ENCODE measurements around the gene ZNF107.
A peak's percentile ranks its signal among the peaks of the same experiment; 100 is the strongest.

The ZNF107 gene

DNA sequence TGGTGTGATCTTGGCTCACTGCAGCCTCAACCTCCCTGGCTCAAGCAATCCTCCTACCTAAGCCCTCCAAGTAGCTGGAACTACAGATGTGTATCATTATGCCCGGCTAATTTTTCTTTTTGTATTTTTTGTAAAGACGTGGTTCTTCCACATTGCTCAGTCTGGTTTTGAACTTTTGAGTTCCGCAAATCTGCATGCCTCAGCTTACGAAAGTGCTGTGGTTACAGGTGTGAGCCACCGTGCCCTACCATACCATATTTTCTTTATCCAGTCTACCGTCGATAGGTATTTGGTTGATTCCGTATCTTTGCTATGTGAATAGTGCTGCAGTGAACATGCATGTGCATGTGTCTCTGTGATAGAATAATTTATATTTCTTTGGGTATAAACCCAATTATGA lies 6.5 kb downstream of the ZNF107 start:
- peak overlapping the region; percentile 41 for H3K4me2 ChIP-seq (ENCODE audit: insufficient read depth, low read length)
- H3K9ac ChIP-seq (ENCODE audit: low read depth, low read length): no peak overlapping the region
- H4K20me1 ChIP-seq (ENCODE audit: insufficient read depth, low read length): peaks cover 21% of the 10 kb centered on the region; the same call in 1 of the 2 replicates
- H3K79me2 ChIP-seq (ENCODE audit: insufficient read depth, low read length): peaks cover 100% of the 10 kb centered on the region
- H3K4me1 ChIP-seq (ENCODE audit: insufficient read depth, low read length): peaks cover 83% of the 10 kb centered on the region
- peak overlapping the region in 1 of 2 experiments; percentile 19; a peak in 1 of 4 replicates for H3K4me3 ChIP-seq (ENCODE audit: low read depth in 1 of 2, low read length in 2 of 2)
- H3K9me3 ChIP-seq (ENCODE audit: insufficient read depth, low read length, severe bottlenecking): peaks cover 2% of the 10 kb centered on the region
- no peak overlapping the region for H2AFZ ChIP-seq (ENCODE audit: low read depth, low read length)
- DNase-seq: no peak
- H3K27ac ChIP-seq (ENCODE audit: low read length): no peak overlapping the region
- no peaks in the 10 kb centered on the region for H3K27me3 ChIP-seq (ENCODE audit: insufficient read depth, low read length, poor library complexity)
- H3K36me3 ChIP-seq (ENCODE audit: insufficient read depth, low read length): peaks cover 69% of the 10 kb centered on the region
- ATAC-seq (ENCODE audit: insufficient read depth, low read depth): no peak
- TF ChIP-seq, protein P1, sequence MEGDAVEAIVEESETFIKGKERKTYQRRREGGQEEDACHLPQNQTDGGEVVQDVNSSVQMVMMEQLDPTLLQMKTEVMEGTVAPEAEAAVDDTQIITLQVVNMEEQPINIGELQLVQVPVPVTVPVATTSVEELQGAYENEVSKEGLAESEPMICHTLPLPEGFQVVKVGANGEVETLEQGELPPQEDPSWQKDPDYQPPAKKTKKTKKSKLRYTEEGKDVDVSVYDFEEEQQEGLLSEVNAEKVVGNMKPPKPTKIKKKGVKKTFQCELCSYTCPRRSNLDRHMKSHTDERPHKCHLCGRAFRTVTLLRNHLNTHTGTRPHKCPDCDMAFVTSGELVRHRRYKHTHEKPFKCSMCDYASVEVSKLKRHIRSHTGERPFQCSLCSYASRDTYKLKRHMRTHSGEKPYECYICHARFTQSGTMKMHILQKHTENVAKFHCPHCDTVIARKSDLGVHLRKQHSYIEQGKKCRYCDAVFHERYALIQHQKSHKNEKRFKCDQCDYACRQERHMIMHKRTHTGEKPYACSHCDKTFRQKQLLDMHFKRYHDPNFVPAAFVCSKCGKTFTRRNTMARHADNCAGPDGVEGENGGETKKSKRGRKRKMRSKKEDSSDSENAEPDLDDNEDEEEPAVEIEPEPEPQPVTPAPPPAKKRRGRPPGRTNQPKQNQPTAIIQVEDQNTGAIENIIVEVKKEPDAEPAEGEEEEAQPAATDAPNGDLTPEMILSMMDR (IDR thresholded peaks at IDR 0.05; ENCODE audit: borderline replicate concordance, extremely low read depth, low read length, poor library complexity, severe bottlenecking): no peak
- no peak for TF ChIP-seq EZH2 (IDR thresholded peaks at IDR 0.05; ENCODE audit: borderline replicate concordance, low read depth, low read length, severe bottlenecking)

DNA sequence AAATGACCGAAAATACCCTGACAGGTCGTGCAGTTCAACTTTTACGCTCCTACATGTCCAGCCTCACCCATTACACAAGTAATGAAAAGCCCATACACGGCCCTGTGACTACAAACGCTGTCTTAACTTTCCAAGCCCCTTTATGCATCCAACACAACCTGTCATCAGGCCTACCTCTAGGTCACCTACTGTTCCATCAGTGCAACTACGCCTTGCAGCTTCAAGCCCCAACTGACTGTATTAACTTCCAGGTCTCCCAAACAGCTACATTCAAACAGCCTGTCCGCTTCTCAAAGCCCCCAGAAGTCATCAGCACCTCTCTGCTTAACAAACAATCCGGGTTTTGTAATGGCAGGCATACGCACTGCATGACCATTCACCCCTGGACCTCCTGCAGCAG lies 19.2 kb downstream of the ZNF107 start:
- Histone ChIP-seq H3K27me3 (ENCODE audit: insufficient read depth, low read length, poor library complexity) (no peaks in the 10 kb centered on the region), H3K79me2 (ENCODE audit: insufficient read depth, low read length) (peaks cover 100% of the 10 kb centered on the region), H3K9ac (ENCODE audit: low read depth, low read length) (no peak overlapping the region; the same call in 1 of the 2 replicates), H3K36me3 (ENCODE audit: insufficient read depth, low read length) (peaks cover 99% of the 10 kb centered on the region), H3K9me3 (ENCODE audit: insufficient read depth, low read length, severe bottlenecking) (peaks cover 39% of the 10 kb centered on the region), H3K4me1 (ENCODE audit: insufficient read depth, low read length) (peaks cover 84% of the 10 kb centered on the region), H4K20me1 (ENCODE audit: insufficient read depth, low read length) (peaks cover 17% of the 10 kb centered on the region), H3K4me2 (ENCODE audit: insufficient read depth, low read length) (0 out of 2 replicates have a peak overlapping the region, but pooled peaks have one; percentile 12), H3K27ac (ENCODE audit: low read length) (peak overlapping the region; percentile 89), H3K4me3 (ENCODE audit: low read depth in 1 of 2, low read length in 2 of 2) (no peak overlapping the region), H2AFZ (ENCODE audit: low read depth, low read length) (no peak overlapping the region)
- no peak for TF ChIP-seq EZH2 (IDR thresholded peaks at IDR 0.05; ENCODE audit: borderline replicate concordance, low read depth, low read length, severe bottlenecking)
- TF ChIP-seq, protein P1 (IDR thresholded peaks at IDR 0.05; ENCODE audit: borderline replicate concordance, extremely low read depth, low read length, poor library complexity, severe bottlenecking): peak; percentile 49
- ATAC-seq (ENCODE audit: insufficient read depth, low read depth): no peak
- DNase-seq: no peak

DNA sequence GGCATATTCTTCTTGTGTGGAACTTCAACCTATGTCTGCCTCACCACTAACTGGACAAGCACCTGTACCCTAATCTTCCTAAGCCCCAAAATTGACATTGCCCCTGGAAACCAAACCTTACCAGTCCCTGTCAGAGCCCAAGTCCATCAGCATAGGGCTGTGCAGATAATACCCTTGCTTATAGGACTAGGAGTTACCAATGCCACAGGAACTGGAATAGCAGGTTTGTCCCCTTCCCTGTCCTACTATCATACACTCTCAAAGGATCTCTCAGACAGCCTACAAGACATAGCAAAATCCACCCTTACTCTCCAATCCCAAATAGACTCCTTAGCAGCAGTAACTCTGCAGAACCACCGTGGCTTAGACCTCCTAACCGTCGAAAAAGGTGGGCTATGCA lies 19.8 kb downstream of the ZNF107 start:
- peaks cover 13% of the 10 kb centered on the region for H4K20me1 ChIP-seq (ENCODE audit: insufficient read depth, low read length)
- peak overlapping the region; percentile 89 for H3K27ac ChIP-seq (ENCODE audit: low read length)
- ATAC-seq (ENCODE audit: insufficient read depth, low read depth): no peak
- peaks cover 37% of the 10 kb centered on the region for H3K9me3 ChIP-seq (ENCODE audit: insufficient read depth, low read length, severe bottlenecking)
- peaks cover 99% of the 10 kb centered on the region for H3K36me3 ChIP-seq (ENCODE audit: insufficient read depth, low read length)
- H3K4me1 ChIP-seq (ENCODE audit: insufficient read depth, low read length): peaks cover 82% of the 10 kb centered on the region
- no peak overlapping the region for H2AFZ ChIP-seq (ENCODE audit: low read depth, low read length)
- 0 out of 2 replicates have a peak overlapping the region, but pooled peaks have one; percentile 12 for H3K4me2 ChIP-seq (ENCODE audit: insufficient read depth, low read length)
- H3K27me3 ChIP-seq (ENCODE audit: insufficient read depth, low read length, poor library complexity): no peaks in the 10 kb centered on the region
- H3K79me2 ChIP-seq (ENCODE audit: insufficient read depth, low read length): peaks cover 100% of the 10 kb centered on the region
- H3K9ac ChIP-seq (ENCODE audit: low read depth, low read length): peak overlapping the region; percentile 31
- DNase-seq: no peak
- TF ChIP-seq EZH2 (IDR thresholded peaks at IDR 0.05; ENCODE audit: borderline replicate concordance, low read depth, low read length, severe bottlenecking): no peak
- TF ChIP-seq, protein P1 (IDR thresholded peaks at IDR 0.05; ENCODE audit: borderline replicate concordance, extremely low read depth, low read length, poor library complexity, severe bottlenecking): no peak
- peak overlapping the region in 1 of 2 experiments; percentile 35; a peak in 1 of 4 replicates for H3K4me3 ChIP-seq (ENCODE audit: low read depth in 1 of 2, low read length in 2 of 2)
